ENCODE data around the gene PDZD2.

DNA sequence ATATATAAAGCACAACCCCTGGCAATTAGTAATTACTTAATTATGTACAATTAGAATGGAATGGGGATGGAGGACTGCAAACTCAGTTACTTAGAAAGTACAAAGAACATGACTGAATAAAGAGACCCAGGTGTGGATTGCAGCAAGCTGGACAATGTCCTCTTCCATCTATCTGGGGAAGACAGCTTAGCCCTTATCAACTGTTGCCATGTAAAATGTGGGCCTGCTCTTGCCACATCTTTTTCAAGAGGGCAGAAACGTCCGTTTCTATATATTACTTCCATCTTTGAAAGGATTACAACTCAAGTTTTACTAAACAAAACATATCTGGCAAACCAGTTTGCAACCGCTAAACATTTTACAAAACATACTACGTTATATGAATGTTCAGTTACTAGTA lies 509.0 kb downstream of the PDZD2 start:
- TF ChIP-seq, protein P1, sequence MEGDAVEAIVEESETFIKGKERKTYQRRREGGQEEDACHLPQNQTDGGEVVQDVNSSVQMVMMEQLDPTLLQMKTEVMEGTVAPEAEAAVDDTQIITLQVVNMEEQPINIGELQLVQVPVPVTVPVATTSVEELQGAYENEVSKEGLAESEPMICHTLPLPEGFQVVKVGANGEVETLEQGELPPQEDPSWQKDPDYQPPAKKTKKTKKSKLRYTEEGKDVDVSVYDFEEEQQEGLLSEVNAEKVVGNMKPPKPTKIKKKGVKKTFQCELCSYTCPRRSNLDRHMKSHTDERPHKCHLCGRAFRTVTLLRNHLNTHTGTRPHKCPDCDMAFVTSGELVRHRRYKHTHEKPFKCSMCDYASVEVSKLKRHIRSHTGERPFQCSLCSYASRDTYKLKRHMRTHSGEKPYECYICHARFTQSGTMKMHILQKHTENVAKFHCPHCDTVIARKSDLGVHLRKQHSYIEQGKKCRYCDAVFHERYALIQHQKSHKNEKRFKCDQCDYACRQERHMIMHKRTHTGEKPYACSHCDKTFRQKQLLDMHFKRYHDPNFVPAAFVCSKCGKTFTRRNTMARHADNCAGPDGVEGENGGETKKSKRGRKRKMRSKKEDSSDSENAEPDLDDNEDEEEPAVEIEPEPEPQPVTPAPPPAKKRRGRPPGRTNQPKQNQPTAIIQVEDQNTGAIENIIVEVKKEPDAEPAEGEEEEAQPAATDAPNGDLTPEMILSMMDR (IDR thresholded peaks at IDR 0.05; ENCODE audit: insufficient read depth, low read length): no peak
- no peak for TF ChIP-seq POLR2AphosphoS5 (IDR thresholded peaks at IDR 0.05; ENCODE audit: low read depth)

Measured in HL-60 (cell line).